Esophagus squamous epithelium (tissue), 4 donors: ENCODE results near the gene CCL25.

Source experiments
- CTCF ChIP-seq, 6 experiments: fragments of 450-650 bp in 4 of 6; fragments of 200-600 bp in 2 of 6; sonication (generic) in 2 of 6; IDR thresholded peaks; one replicate each; pipeline ENCODE4 v1.5.1; 2016 to 2019; ENCODE audit warnings: antibody characterized with exemption in 6 of 6, mild to moderate bottlenecking in 4 of 6, moderate library complexity in 4 of 6
- POLR2A ChIP-seq, 4 donors: fragments of 450-650 bp; IDR thresholded peaks; one replicate each; pipeline ENCODE4 v1.6.1; 2017; ENCODE audit warnings: antibody characterized with exemption in 4 of 4, mild to moderate bottlenecking in 4 of 4, moderate library complexity in 3 of 4

GRCh38 chr19:8079988-8080387, 27.4 kb downstream of the CCL25 start:
- no peak for TF ChIP-seq CTCF (IDR thresholded peaks at IDR 0.05)
- TF ChIP-seq POLR2A (IDR thresholded peaks at IDR 0.05) = no peak
